Fibroblast of lung (primary cell): Measurements from ENCODE around the gene PPP1CC. TPM values are rescaled to one million over a fixed set of nuclear protein-coding genes. Genes with fewer than 3 reads are reported as not detected.

Source experiments
- DNase-seq, 2 donors: peaks; one replicate each; pipeline versions ENCODE4 v3.0.0 to v3.0.0-alpha.2; 2010; ENCODE audit warnings: low read depth in 2 of 2
- H2AFZ ChIP-seq: 2 replicates; pipeline ENCODE4 v1.5.1; 2012; ENCODE audit warnings: low read length, control low read depth, inconsistent platforms
- H3K27ac ChIP-seq: 2 replicates; pipeline ENCODE4 v1.5.1; 2011; ENCODE audit warnings: low read length, control low read depth; ENCODE audit not compliant: insufficient read depth
- H3K27me3 ChIP-seq: 2 replicates; pipeline ENCODE4 v1.5.1; 2011; ENCODE audit warnings: mild to moderate bottlenecking, low read length; ENCODE audit not compliant: control insufficient read depth, insufficient read depth
- H3K36me3 ChIP-seq: 2 replicates; pipeline ENCODE4 v1.5.1; 2011; ENCODE audit warnings: low read length; ENCODE audit not compliant: control insufficient read depth, insufficient read depth
- H3K4me1 ChIP-seq: 2 replicates; pipeline ENCODE4 v1.5.1; 2011; ENCODE audit warnings: low read length; ENCODE audit not compliant: control insufficient read depth, insufficient read depth; ENCODE audit errors: extremely low read depth
- H3K4me2 ChIP-seq: 2 replicates; pipeline ENCODE4 v1.5.1; 2011; ENCODE audit warnings: low read length, control low read depth; ENCODE audit not compliant: insufficient read depth; ENCODE audit errors: extremely low read depth
- H3K4me3 ChIP-seq, 4 experiments: fragments of 200-600 bp in 1 of 4; sonication (generic) in 1 of 4; replicated peaks in 1 of 4; 2 replicates each; pipeline ENCODE4 v1.5.1; 2011 to 2016; ENCODE audit warnings: low read length in 4 of 4, low read depth in 3 of 4, mild to moderate bottlenecking in 3 of 4, control low read depth in 2 of 4, inconsistent platforms in 1 of 4, mixed read lengths in 1 of 4; ENCODE audit not compliant: insufficient read depth in 1 of 4; ENCODE audit errors: control extremely low read depth in 1 of 4
- H3K79me2 ChIP-seq: 2 replicates; pipeline ENCODE4 v1.5.1; 2012; ENCODE audit warnings: mild to moderate bottlenecking, low read length, inconsistent platforms; ENCODE audit not compliant: control insufficient read depth, insufficient read depth
- H3K9ac ChIP-seq: 2 replicates; pipeline ENCODE4 v1.5.1; 2011; ENCODE audit warnings: mild to moderate bottlenecking, low read length, control low read depth; ENCODE audit not compliant: insufficient read depth
- H3K9me3 ChIP-seq: 2 replicates; pipeline ENCODE4 v1.5.1; 2012; ENCODE audit warnings: low read depth, low read length; ENCODE audit not compliant: control insufficient read depth, insufficient read depth
- H4K20me1 ChIP-seq: 2 replicates; pipeline ENCODE4 v1.5.1; 2011; ENCODE audit warnings: low read length; ENCODE audit not compliant: control insufficient read depth, insufficient read depth; ENCODE audit errors: extremely low read depth
- EZH2 ChIP-seq: IDR thresholded peaks from 2 replicates; pipeline ENCODE4 v1.5.1; 2012; ENCODE audit warnings: low read length, control low read depth, mild to moderate bottlenecking; ENCODE audit errors: missing control alignments
- polyA plus RNA-seq, 2 donors: library from polyadenylated mRNA; depleted of rRNA in 1 of 2; stranded (reverse) in 1 of 2; unstranded in 1 of 2; fragments of >200 nt; gene quantifications; 2 replicates each; pipeline ENCODE4 v1.2.1, GENCODE V29; 2011 to 2012; ENCODE audit warnings: missing spikeins in 1 of 2
- total RNA-seq: library from RNA; depleted of rRNA; stranded (reverse); fragments of >200 nt; gene quantifications from 2 replicates; pipeline ENCODE4 v1.2.1, GENCODE V29; 2014
- TF ChIP-seq, protein P1 (sequence below), 2 donors: IDR thresholded peaks in 1 of 2; conservative IDR thresholded peaks in 1 of 2; 1 replicate in 1 of 2; 2 replicates in 1 of 2; pipeline ENCODE4 v1.5.1; 2011 to 2012; ENCODE audit warnings: low read length in 2 of 2, control low read depth in 1 of 2, inconsistent platforms in 1 of 2, low read depth in 1 of 2, mild to moderate bottlenecking in 1 of 2

PPP1CC gene
- total and polyA plus RNA-seq, 2 donors (not counting 1 experiment from before 2014, with no cell fraction given), result 110 to 112 TPM

DNA sequence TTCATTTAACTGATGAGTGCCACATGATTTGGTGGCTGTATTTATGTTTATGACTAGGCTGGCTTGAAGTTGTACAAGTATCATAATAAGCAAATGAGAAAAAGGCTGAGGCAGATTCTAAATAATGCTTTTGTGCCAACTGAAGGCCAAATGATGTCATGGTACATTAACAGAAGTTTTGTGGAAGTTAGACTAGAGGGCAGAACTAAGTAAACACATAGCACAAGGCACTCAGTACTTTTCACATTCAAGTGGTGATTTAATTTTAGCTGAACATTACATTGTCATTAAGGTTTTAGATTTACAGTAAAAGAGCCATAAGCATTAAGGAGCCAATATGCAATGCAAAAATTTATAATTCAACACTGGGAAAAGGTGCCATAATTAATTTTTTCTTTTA lies 21.1 kb downstream of the PPP1CC start:
- H3K9ac ChIP-seq, result no peak overlapping the region
- H3K36me3 ChIP-seq, result peaks cover 16% of the 10 kb centered on the region
- H3K4me1 ChIP-seq, result no peaks in the 10 kb centered on the region
- H3K27ac ChIP-seq, result no peak overlapping the region
- H2AFZ ChIP-seq, result no peak overlapping the region
- no peak overlapping the region for H3K4me3 ChIP-seq
- no peaks in the 10 kb centered on the region for H4K20me1 ChIP-seq
- no peaks in the 10 kb centered on the region for H3K27me3 ChIP-seq
- no peaks in the 10 kb centered on the region for H3K9me3 ChIP-seq
- H3K4me2 ChIP-seq, result no peak overlapping the region
- peaks cover 14% of the 10 kb centered on the region for H3K79me2 ChIP-seq
- TF ChIP-seq, protein P1, sequence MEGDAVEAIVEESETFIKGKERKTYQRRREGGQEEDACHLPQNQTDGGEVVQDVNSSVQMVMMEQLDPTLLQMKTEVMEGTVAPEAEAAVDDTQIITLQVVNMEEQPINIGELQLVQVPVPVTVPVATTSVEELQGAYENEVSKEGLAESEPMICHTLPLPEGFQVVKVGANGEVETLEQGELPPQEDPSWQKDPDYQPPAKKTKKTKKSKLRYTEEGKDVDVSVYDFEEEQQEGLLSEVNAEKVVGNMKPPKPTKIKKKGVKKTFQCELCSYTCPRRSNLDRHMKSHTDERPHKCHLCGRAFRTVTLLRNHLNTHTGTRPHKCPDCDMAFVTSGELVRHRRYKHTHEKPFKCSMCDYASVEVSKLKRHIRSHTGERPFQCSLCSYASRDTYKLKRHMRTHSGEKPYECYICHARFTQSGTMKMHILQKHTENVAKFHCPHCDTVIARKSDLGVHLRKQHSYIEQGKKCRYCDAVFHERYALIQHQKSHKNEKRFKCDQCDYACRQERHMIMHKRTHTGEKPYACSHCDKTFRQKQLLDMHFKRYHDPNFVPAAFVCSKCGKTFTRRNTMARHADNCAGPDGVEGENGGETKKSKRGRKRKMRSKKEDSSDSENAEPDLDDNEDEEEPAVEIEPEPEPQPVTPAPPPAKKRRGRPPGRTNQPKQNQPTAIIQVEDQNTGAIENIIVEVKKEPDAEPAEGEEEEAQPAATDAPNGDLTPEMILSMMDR (conservative IDR thresholded peaks at IDR 0.05 in 1 of 2, IDR thresholded peaks at IDR 0.05 in 1 of 2; ENCODE audit: low read depth in 1 of 2, low read length in 2 of 2), result no peak
- TF ChIP-seq EZH2, result no peak
- no peak for DNase-seq

DNA sequence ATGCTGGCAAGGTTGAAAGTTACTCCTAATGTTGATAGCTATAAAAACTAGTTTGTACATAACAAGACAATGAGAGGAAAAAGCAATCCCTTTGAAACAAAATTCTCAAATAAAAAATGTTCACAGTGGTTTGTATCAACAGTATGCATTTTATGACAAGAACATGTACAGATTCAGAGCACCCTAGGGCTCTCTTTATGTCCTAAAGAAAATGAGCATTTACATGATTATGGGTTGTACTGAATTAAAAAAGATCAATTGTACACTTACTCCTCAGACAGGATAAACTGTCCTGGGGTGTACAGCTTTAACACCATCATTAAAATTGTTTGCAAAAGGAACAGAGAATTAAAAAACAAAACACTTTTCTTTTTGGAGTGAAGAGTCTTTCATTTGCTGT lies 22.2 kb downstream of the PPP1CC start:
- no peak for TF ChIP-seq EZH2
- TF ChIP-seq, protein P1 (conservative IDR thresholded peaks at IDR 0.05 in 1 of 2, IDR thresholded peaks at IDR 0.05 in 1 of 2; ENCODE audit: low read depth in 1 of 2, low read length in 2 of 2), result no peak
- peaks cover 16% of the 10 kb centered on the region for H3K36me3 ChIP-seq
- no peak overlapping the region for H3K4me3 ChIP-seq
- H3K4me1 ChIP-seq, result no peaks in the 10 kb centered on the region
- H4K20me1 ChIP-seq, result no peaks in the 10 kb centered on the region
- H2AFZ ChIP-seq, result no peak overlapping the region
- DNase-seq, result no peak
- H3K9ac ChIP-seq, result no peak overlapping the region
- peaks cover 4% of the 10 kb centered on the region for H3K79me2 ChIP-seq
- H3K27me3 ChIP-seq, result no peaks in the 10 kb centered on the region
- no peak overlapping the region for H3K4me2 ChIP-seq
- no peak overlapping the region for H3K27ac ChIP-seq
- H3K9me3 ChIP-seq, result no peaks in the 10 kb centered on the region

DNA sequence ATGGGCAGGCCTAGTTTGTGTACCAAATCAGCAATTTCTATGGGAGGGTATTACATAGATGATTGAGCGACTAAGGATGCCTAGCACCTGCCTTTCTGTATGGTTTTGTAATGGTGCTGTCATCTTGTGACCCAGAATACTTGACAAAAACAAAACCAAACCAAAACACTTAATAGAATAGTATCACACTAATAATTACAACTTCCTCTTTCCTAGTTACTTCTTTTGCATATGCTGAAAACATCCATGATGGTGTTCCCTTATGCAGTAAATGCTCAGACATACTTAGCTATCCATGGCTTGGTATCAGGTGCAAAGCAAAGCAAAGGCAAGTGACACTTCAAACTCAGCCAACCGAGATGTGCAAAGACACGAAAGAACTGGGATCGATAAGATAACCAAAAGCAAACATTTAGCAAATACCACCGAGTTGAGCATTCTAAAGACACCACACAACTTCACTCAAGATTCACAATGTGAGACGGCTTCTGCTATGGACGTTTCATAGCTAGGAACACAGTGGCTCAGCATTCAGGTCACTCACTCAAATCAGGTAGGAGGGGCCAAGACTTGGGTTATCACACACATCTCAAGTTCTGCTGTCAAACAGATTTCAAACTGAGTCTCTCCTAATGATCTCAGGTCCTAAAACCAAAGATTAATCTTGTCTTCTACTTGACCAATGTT lies 24.3 kb downstream of the PPP1CC start:
- DNase-seq, result no peak
- TF ChIP-seq, protein P1 (conservative IDR thresholded peaks at IDR 0.05 in 1 of 2, IDR thresholded peaks at IDR 0.05 in 1 of 2; ENCODE audit: low read depth in 1 of 2, low read length in 2 of 2), result no peak
- TF ChIP-seq EZH2, result no peak
- no peaks in the 10 kb centered on the region for H3K27me3 ChIP-seq
- H3K9me3 ChIP-seq, result no peaks in the 10 kb centered on the region
- no peaks in the 10 kb centered on the region for H3K4me1 ChIP-seq
- H4K20me1 ChIP-seq, result no peaks in the 10 kb centered on the region
- H3K27ac ChIP-seq, result no peak overlapping the region
- peaks cover 13% of the 10 kb centered on the region for H3K36me3 ChIP-seq
- no peak overlapping the region for H3K4me3 ChIP-seq
- H2AFZ ChIP-seq, result no peak overlapping the region
- no peak overlapping the region for H3K4me2 ChIP-seq
- no peak overlapping the region for H3K9ac ChIP-seq
- H3K79me2 ChIP-seq, result no peaks in the 10 kb centered on the region
